Measurements from ENCODE around the gene ZBED4.

DNA sequence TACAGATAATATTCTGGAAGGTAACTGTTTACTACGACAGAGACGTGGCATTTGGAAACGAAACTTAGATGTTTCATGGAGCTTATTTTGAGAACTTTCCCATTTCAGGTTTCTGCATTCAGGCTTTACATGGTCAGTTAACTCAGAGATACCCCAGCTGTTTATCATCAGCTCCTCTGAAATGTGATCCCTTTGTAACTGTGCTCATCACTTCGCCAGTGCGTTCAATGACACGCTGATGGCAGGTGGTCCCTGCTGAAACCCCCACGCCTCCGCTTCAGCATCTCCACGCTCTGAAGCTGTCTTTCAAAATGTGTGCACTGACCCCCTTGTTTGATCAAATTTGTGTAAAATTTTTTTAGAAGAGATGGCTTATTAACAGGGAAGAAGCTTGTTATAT is 34.1 kb downstream of the ZBED4 start:
- TF ChIP-seq, protein P1, sequence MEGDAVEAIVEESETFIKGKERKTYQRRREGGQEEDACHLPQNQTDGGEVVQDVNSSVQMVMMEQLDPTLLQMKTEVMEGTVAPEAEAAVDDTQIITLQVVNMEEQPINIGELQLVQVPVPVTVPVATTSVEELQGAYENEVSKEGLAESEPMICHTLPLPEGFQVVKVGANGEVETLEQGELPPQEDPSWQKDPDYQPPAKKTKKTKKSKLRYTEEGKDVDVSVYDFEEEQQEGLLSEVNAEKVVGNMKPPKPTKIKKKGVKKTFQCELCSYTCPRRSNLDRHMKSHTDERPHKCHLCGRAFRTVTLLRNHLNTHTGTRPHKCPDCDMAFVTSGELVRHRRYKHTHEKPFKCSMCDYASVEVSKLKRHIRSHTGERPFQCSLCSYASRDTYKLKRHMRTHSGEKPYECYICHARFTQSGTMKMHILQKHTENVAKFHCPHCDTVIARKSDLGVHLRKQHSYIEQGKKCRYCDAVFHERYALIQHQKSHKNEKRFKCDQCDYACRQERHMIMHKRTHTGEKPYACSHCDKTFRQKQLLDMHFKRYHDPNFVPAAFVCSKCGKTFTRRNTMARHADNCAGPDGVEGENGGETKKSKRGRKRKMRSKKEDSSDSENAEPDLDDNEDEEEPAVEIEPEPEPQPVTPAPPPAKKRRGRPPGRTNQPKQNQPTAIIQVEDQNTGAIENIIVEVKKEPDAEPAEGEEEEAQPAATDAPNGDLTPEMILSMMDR (IDR thresholded peaks at IDR 0.05), result no peak
- TF ChIP-seq POLR2A (IDR thresholded peaks at IDR 0.05) (no peak), POLR2AphosphoS5 (IDR thresholded peaks at IDR 0.05) (no peak)
